GM23248 (cell line): Measurements from ENCODE around the gene ANKDD1A. TPM values are rescaled to one million over a fixed set of nuclear protein-coding genes. Genes with fewer than 3 reads are reported as not detected.
A peak's percentile ranks its signal among the peaks of the same experiment; 100 is the strongest.

Experiments
- DNase-seq: peaks from one replicate; pipeline ENCODE4 v3.0.0-alpha.2; 2015
- H2AFZ ChIP-seq: fragments of 200-600 bp; sonication (generic); 2 replicates; pipeline ENCODE4 v1.6.1; 2016; ENCODE audit warnings: antibody characterized with exemption
- H3F3A ChIP-seq: fragments of 200-600 bp; sonication (generic); 2 replicates; pipeline ENCODE4 v1.6.1; 2016; ENCODE audit warnings: mild to moderate bottlenecking, antibody characterized with exemption, mixed run types; ENCODE audit not compliant: insufficient read depth
- H3K27ac ChIP-seq: fragments of 200-600 bp; sonication (generic); 2 replicates; pipeline ENCODE4 v1.5.1; 2016; ENCODE audit warnings: mild to moderate bottlenecking
- H3K27me3 ChIP-seq: fragments of 200-600 bp; sonication (generic); replicated peaks from 2 replicates; pipeline ENCODE4 v1.6.1; 2016; ENCODE audit warnings: mild to moderate bottlenecking; ENCODE audit not compliant: insufficient read depth
- H3K36me3 ChIP-seq: fragments of 200-600 bp; sonication (generic); 2 replicates; pipeline ENCODE4 v1.6.1; 2016; ENCODE audit warnings: low read depth, mild to moderate bottlenecking
- H3K4me1 ChIP-seq: fragments of 200-600 bp; sonication (generic); 2 replicates; pipeline ENCODE4 v1.6.1; 2016; ENCODE audit warnings: mild to moderate bottlenecking; ENCODE audit not compliant: insufficient read depth
- H3K4me2 ChIP-seq: fragments of 200-600 bp; sonication (generic); one replicate; pipeline ENCODE4 v1.6.1; 2016; ENCODE audit warnings: mild to moderate bottlenecking; ENCODE audit not compliant: unreplicated experiment
- H3K4me3 ChIP-seq: fragments of 200-600 bp; sonication (generic); 2 replicates; pipeline ENCODE4 v1.5.1; 2016; ENCODE audit warnings: mild to moderate bottlenecking
- H3K79me2 ChIP-seq: fragments of 200-600 bp; sonication (generic); 2 replicates; pipeline ENCODE4 v1.6.1; 2016; ENCODE audit warnings: mild to moderate bottlenecking; ENCODE audit not compliant: insufficient read depth
- H3K9ac ChIP-seq: fragments of 200-600 bp; sonication (generic); 2 replicates; pipeline ENCODE4 v1.6.1; 2016; ENCODE audit warnings: mild to moderate bottlenecking
- H3K9me2 ChIP-seq: fragments of 200-600 bp; sonication (generic); 2 replicates; pipeline ENCODE4 v1.6.1; 2016; ENCODE audit warnings: mixed run types, mild to moderate bottlenecking, moderate library complexity; ENCODE audit not compliant: insufficient read depth
- H3K9me3 ChIP-seq: fragments of 200-600 bp; sonication (generic); one replicate; pipeline ENCODE4 v1.6.1; 2017; ENCODE audit warnings: low read depth
- H4K20me1 ChIP-seq: fragments of 200-600 bp; sonication (generic); 2 replicates; pipeline ENCODE4 v1.6.0; 2016; ENCODE audit not compliant: insufficient read depth
- EZH2 ChIP-seq: fragments of 200-600 bp; sonication (generic); IDR thresholded peaks from 2 replicates; pipeline ENCODE4 v1.6.1; 2018; ENCODE audit warnings: antibody characterized with exemption, mild to moderate bottlenecking; ENCODE audit not compliant: insufficient read depth, poor library complexity, severe bottlenecking
- EZH2phosphoT487 ChIP-seq: fragments of 200-600 bp; sonication (generic); IDR thresholded peaks from 2 replicates; pipeline ENCODE4 v1.6.1; 2018; ENCODE audit warnings: antibody characterized with exemption, moderate library complexity, mild to moderate bottlenecking, low read depth; ENCODE audit not compliant: insufficient read depth
- WGBS, 2 experiments: methylation state at CpG; one replicate each; pipeline ENCODE4 v1.1.6; 2015 to 2017; ENCODE audit warnings: low lambda C conversion rate in 2 of 2, low coverage in 1 of 2; ENCODE audit errors: missing lambda C conversion rate in 2 of 2; 5-methylcytosine and 5-hydroxymethylcytosine counted together
- in situ Hi-C: fragments of 300-500 bp; cut with MboI; formaldehyde crosslinking; loops from 2 replicates; pipeline ENCODE4 v1.15.0; 2020
- polyA plus RNA-seq: library from polyadenylated mRNA; unstranded; fragments of >200 nt; fragmentation: Nextera tagmentation; extraction: Ambion mirVana; gene quantifications from 2 replicates; pipeline ENCODE4 v1.2.1, GENCODE V29; 2016
- total RNA-seq: library from RNA; depleted of rRNA; stranded (reverse); fragments of >200 nt; shearing (Covaris generic); gene quantifications from 2 replicates; pipeline ENCODE4 v1.2.3, GENCODE V29; 2014

ANKDD1A gene
- total and polyA plus RNA-seq, 2 experiments from 2014 or later, result 2.7 to 3.1 TPM

DNA sequence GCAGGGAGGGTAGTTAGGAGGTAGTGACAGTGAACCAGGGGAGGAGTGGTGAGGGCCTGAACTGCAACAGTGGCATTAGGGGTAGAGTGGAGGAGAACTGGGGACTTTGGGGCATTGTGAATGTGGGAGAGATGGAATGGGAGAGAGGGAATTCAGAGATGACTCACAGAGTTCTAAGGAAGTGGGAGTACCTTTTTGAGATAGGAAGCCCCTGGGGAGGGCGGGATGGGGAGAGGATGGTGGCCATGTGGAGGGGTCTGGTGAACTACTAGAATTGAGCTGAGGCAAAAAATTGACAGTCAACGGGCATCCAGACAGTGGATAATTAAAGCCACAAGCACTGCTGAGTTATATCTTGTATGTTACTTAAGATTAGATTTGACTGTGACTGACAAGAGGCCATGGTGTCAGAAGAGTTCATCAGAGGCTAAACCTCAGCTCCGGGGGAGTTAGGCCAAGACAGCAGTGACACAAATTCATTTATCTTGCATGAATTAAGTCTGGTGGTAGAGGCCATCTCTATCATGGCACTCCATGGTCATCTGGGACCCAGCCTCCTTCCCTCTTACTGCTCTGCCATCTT, 36.0 kb upstream of the ANKDD1A start:
- H3K79me2 ChIP-seq, result no peaks in the 10 kb centered on the region
- H3K27ac ChIP-seq, result no peak overlapping the region
- no peak overlapping the region for H3K4me3 ChIP-seq
- TF ChIP-seq EZH2phosphoT487, result no peak
- TF ChIP-seq EZH2, result no peak
- no peak overlapping the region for H3K4me2 ChIP-seq
- no peaks in the 10 kb centered on the region for H3K36me3 ChIP-seq
- no peaks in the 10 kb centered on the region for H3K9me2 ChIP-seq
- H3F3A ChIP-seq, result no peaks in the 10 kb centered on the region
- H3K9me3 ChIP-seq, result no peaks in the 10 kb centered on the region
- H3K9ac ChIP-seq, result no peak overlapping the region
- no peaks in the 10 kb centered on the region for H3K27me3 ChIP-seq
- WGBS, 2 experiments, result 82 to 88% methylated on average over 3 of the region's 3 CpGs
- DNase-seq, result no peak
- in situ Hi-C loops, result no loop called here
- H2AFZ ChIP-seq, result no peak overlapping the region
- no peaks in the 10 kb centered on the region for H4K20me1 ChIP-seq
- peaks cover 8% of the 10 kb centered on the region for H3K4me1 ChIP-seq

DNA sequence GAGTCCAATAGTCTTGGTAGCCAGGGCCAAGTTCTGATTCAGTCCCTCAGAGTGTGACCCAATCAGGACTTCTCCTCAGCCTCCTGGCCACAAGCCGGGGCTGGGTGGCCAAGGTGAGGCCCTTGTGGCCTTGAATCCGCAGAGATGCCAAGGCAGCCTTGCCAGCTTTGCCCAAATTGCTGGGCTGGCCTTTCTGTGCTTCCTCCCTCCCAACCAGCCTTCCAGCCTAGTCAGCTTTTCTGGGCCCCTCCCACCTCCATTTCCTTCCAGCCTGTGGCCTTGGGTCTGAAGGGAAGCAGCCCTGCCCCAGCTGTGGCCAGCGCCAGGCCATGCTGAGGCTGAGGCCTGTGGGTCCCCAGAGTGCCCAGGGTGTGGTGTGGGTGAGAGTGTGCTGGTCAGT, 34.3 kb upstream of the ANKDD1A start:
- in situ Hi-C loops, result no loop called here

DNA sequence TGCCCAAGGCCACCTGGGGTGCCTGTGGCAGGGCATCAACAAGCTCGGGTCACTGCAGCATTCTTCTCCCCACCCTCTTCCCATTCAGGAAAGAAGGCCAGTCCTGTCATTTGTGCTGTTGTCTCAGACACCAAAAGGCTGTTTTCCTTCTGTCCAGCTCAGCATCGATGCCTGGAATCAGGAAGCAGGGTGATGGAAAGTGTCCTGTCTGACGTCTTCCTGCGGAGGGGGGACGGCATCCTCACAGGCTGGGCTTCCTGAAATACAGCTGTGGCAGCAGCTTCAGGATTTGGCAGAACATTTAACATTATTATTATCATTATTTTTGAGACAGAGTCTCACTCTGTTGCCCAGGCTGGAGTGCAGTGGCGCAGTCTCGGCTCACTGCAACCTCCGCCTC, 33.0 kb upstream of the ANKDD1A start:
- Histone ChIP-seq H3K9me2 (no peaks in the 10 kb centered on the region), H3K4me3 (no peak overlapping the region), H3K79me2 (no peaks in the 10 kb centered on the region), H3K27me3 (no peaks in the 10 kb centered on the region), H3K9me3 (no peaks in the 10 kb centered on the region), H3K4me1 (peaks cover 19% of the 10 kb centered on the region), H3K4me2 (no peak overlapping the region), H3K36me3 (no peaks in the 10 kb centered on the region), H2AFZ (no peak overlapping the region), H4K20me1 (no peaks in the 10 kb centered on the region), H3K27ac (no peak overlapping the region), H3K9ac (no peak overlapping the region), H3F3A (peaks cover 11% of the 10 kb centered on the region)
- TF ChIP-seq EZH2 (no peak), EZH2phosphoT487 (no peak)
- 97% methylated on average over 8 of the region's 8 CpGs for WGBS, 2 experiments
- in situ Hi-C loops, result no loop called here
- DNase-seq, result no peak

More for the DNA sequence above, 34.3 kb upstream of the ANKDD1A start:
- H3K9ac ChIP-seq, result no peak overlapping the region
- H3K4me1 ChIP-seq, result peaks cover 15% of the 10 kb centered on the region
- H3F3A ChIP-seq, result no peaks in the 10 kb centered on the region
- H2AFZ ChIP-seq, result no peak overlapping the region
- no peaks in the 10 kb centered on the region for H3K79me2 ChIP-seq
- DNase-seq, result no peak
- no peaks in the 10 kb centered on the region for H3K9me3 ChIP-seq
- no peak overlapping the region for H3K4me3 ChIP-seq
- H3K27ac ChIP-seq, result no peak overlapping the region
- WGBS, 2 experiments, result 88 to 93% methylated on average over 3 of the region's 3 CpGs
- no peaks in the 10 kb centered on the region for H3K27me3 ChIP-seq
- H3K4me2 ChIP-seq, result no peak overlapping the region
- no peaks in the 10 kb centered on the region for H3K36me3 ChIP-seq
- no peaks in the 10 kb centered on the region for H4K20me1 ChIP-seq
- H3K9me2 ChIP-seq, result no peaks in the 10 kb centered on the region
- TF ChIP-seq EZH2phosphoT487, result no peak
- TF ChIP-seq EZH2, result no peak

DNA sequence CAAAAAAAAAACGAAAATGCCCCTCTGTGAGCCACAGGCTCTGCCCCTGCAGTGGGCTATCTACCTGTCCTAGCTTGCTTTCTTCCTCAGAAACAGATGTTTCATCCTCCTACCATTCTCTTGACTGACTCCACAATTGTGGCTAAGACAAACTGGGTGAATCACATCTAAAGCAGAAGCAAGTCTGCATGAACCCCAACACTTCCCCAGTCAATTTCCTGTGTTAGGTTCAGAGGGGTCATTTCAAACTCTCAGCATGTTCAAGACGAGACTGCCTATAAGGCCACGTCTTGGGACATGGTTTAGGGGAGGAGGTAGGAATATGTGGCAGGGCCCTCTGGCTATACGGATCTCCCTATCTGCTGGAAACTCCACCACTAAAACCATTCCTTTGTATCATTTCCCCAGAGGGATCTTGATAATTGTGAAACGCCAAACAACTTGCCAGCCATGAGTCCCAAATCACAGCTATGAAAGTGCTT, 28.6 kb upstream of the ANKDD1A start:
- Histone ChIP-seq H3K79me2 (no peaks in the 10 kb centered on the region), H3K4me3 (no peak overlapping the region), H3K36me3 (no peaks in the 10 kb centered on the region), H3K9ac (peak overlapping the region; percentile 60; the same call in 1 of the 2 replicates), H4K20me1 (no peaks in the 10 kb centered on the region), H3K27ac (peak overlapping the region; percentile 68), H3F3A (peaks cover 13% of the 10 kb centered on the region), H3K27me3 (no peaks in the 10 kb centered on the region), H3K4me1 (peaks cover 30% of the 10 kb centered on the region), H3K9me3 (no peaks in the 10 kb centered on the region), H2AFZ (no peak overlapping the region), H3K9me2 (no peaks in the 10 kb centered on the region), H3K4me2 (no peak overlapping the region)
- in situ Hi-C loops, result no loop called here
- peak; percentile 40 for DNase-seq
- WGBS, 2 experiments, result 61 to 65% methylated on average over 5 of the region's 5 CpGs
- no peak for TF ChIP-seq EZH2phosphoT487
- TF ChIP-seq EZH2, result no peak
